SU-DHL-6 (cell line): Measurements from ENCODE around the gene CCDC88A.

Source experiments
- H2AFZ ChIP-seq: fragments of 200-600 bp; sonication (generic); 2 replicates; pipeline ENCODE4 v1.6.1; 2014; ENCODE audit warnings: low read depth, mild to moderate bottlenecking, moderate library complexity, mixed read lengths, antibody characterized with exemption, low read length; ENCODE audit not compliant: severe bottlenecking
- H3F3A ChIP-seq: fragments of 200-600 bp; shearing (Covaris generic); 2 replicates; pipeline ENCODE4 v1.6.0; 2016; ENCODE audit warnings: antibody characterized with exemption, mild to moderate bottlenecking; ENCODE audit not compliant: insufficient read depth
- H3K27ac ChIP-seq: fragments of 200-600 bp; sonication (generic); 2 replicates; pipeline ENCODE4 v1.5.1; 2016; ENCODE audit warnings: low read depth, mild to moderate bottlenecking, low read length, moderate library complexity, mixed read lengths
- H3K27me3 ChIP-seq: fragments of 200-600 bp; sonication (generic), shearing (Covaris generic); 2 replicates; pipeline ENCODE4 v1.6.0; 2014; ENCODE audit warnings: mild to moderate bottlenecking, low read length
- H3K36me3 ChIP-seq: fragments of 200-600 bp; sonication (generic); 2 replicates; pipeline ENCODE4 v1.6.1; 2014; ENCODE audit warnings: mild to moderate bottlenecking, low read length, mixed read lengths
- H3K4me2 ChIP-seq: fragments of 300-600, 200-600 bp; shearing (Covaris generic), sonication (generic); 2 replicates; pipeline ENCODE4 v1.6.0; 2014; ENCODE audit warnings: low read length, low read depth, mild to moderate bottlenecking; ENCODE audit not compliant: poor library complexity, severe bottlenecking
- H3K4me3 ChIP-seq: fragments of 200-600 bp; sonication (generic); 2 replicates; pipeline ENCODE4 v1.5.1; 2014; ENCODE audit warnings: antibody characterized with exemption, low read length, mild to moderate bottlenecking, mixed read lengths; ENCODE audit not compliant: insufficient read depth, poor library complexity, severe bottlenecking
- H3K79me2 ChIP-seq: fragments of 200-600 bp; sonication (generic); 2 replicates; pipeline ENCODE4 v1.6.1; 2014; ENCODE audit warnings: mild to moderate bottlenecking, low read length, moderate library complexity; ENCODE audit not compliant: insufficient read depth
- H3K9ac ChIP-seq: fragments of 200-600 bp; sonication (generic); 2 replicates; pipeline ENCODE4 v1.7.0; 2014; ENCODE audit warnings: mild to moderate bottlenecking, low read length
- H3K9me2 ChIP-seq: fragments of 200-600 bp; sonication (generic); replicated peaks from 2 replicates; pipeline ENCODE4 v1.6.1; 2014; ENCODE audit warnings: low read length; ENCODE audit not compliant: insufficient read depth
- H3K9me3 ChIP-seq: fragments of 200-600 bp; sonication (generic); 2 replicates; pipeline ENCODE4 v1.6.1; 2014; ENCODE audit warnings: low read length, mixed read lengths; ENCODE audit not compliant: insufficient read depth
- H4K20me1 ChIP-seq: fragments of 200-600 bp; sonication (generic); 2 replicates; pipeline ENCODE4 v1.6.1; 2014; ENCODE audit warnings: low read depth, mild to moderate bottlenecking, antibody characterized with exemption, low read length, moderate library complexity, mixed read lengths
- EZH2phosphoT487 ChIP-seq: fragments of 200-600 bp; sonication (generic), shearing (Covaris generic); conservative IDR thresholded peaks from 2 replicates; pipeline ENCODE4 v1.6.1; 2018; ENCODE audit warnings: mild to moderate bottlenecking, antibody characterized with exemption, low read length, moderate library complexity, mixed read lengths
- TF ChIP-seq, protein P1 (sequence below): fragments of 200-600 bp; sonication (generic); IDR thresholded peaks from one replicate; pipeline ENCODE4 v1.5.1; 2017; ENCODE audit warnings: antibody characterized with exemption, mild to moderate bottlenecking, low read length, moderate library complexity; ENCODE audit not compliant: insufficient read depth, poor library complexity, severe bottlenecking

CCDC88A gene

DNA sequence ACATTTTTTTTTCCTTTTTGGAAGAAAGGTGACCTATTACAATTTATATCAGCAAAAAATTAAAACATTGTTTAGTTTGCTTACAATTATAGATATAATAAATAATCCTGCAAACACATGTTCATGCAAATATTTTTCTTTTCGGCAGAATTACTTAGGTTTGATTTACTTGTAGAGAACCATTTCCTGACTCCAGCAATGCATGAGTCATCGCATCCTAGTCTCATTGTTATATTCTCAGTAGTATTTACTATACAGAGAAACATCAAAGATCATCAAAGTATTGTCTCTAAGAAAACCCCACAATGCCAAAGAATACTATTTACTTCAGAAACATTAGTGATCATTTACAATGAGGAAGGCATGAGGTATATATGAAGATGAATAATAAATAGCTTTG, 110.2 kb downstream of the CCDC88A start:
- 0 out of 2 replicates have a peak, but pooled peaks cover 4% of the 10 kb centered on the region for H4K20me1 ChIP-seq
- peaks cover 31% of the 10 kb centered on the region for H3K36me3 ChIP-seq
- H3K27ac ChIP-seq: no peak overlapping the region
- no peaks in the 10 kb centered on the region for H3K9me2 ChIP-seq
- no peak overlapping the region for H3K4me2 ChIP-seq
- H3K9me3 ChIP-seq: no peaks in the 10 kb centered on the region
- H3K4me3 ChIP-seq: no peak overlapping the region
- no peak for TF ChIP-seq EZH2phosphoT487
- TF ChIP-seq, protein P1, sequence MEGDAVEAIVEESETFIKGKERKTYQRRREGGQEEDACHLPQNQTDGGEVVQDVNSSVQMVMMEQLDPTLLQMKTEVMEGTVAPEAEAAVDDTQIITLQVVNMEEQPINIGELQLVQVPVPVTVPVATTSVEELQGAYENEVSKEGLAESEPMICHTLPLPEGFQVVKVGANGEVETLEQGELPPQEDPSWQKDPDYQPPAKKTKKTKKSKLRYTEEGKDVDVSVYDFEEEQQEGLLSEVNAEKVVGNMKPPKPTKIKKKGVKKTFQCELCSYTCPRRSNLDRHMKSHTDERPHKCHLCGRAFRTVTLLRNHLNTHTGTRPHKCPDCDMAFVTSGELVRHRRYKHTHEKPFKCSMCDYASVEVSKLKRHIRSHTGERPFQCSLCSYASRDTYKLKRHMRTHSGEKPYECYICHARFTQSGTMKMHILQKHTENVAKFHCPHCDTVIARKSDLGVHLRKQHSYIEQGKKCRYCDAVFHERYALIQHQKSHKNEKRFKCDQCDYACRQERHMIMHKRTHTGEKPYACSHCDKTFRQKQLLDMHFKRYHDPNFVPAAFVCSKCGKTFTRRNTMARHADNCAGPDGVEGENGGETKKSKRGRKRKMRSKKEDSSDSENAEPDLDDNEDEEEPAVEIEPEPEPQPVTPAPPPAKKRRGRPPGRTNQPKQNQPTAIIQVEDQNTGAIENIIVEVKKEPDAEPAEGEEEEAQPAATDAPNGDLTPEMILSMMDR: no peak
- H3K9ac ChIP-seq: no peak overlapping the region
- no peaks in the 10 kb centered on the region for H3K79me2 ChIP-seq
- no peak overlapping the region for H2AFZ ChIP-seq
- no peaks in the 10 kb centered on the region for H3K27me3 ChIP-seq
- peaks cover 5% of the 10 kb centered on the region; the same call in 1 of the 2 replicates for H3F3A ChIP-seq

GRCh38 chr2:55302241-55302640, 117.4 kb downstream of the CCDC88A start:
- Histone ChIP-seq H3K36me3 (peaks cover 24% of the 10 kb centered on the region), H3K9ac (no peak overlapping the region), H3F3A (peaks cover 8% of the 10 kb centered on the region), H3K9me3 (no peaks in the 10 kb centered on the region), H3K27ac (no peak overlapping the region), H2AFZ (no peak overlapping the region), H3K79me2 (no peaks in the 10 kb centered on the region), H3K27me3 (no peaks in the 10 kb centered on the region), H3K4me2 (no peak overlapping the region), H4K20me1 (0 out of 2 replicates have a peak, but pooled peaks cover 4% of the 10 kb centered on the region), H3K4me3 (no peak overlapping the region), H3K9me2 (no peaks in the 10 kb centered on the region)
- TF ChIP-seq, protein P1: no peak
- no peak for TF ChIP-seq EZH2phosphoT487

GRCh38 chr2:55301277-55301676, 118.4 kb downstream of the CCDC88A start:
- H2AFZ ChIP-seq: no peak overlapping the region
- H3K27me3 ChIP-seq: no peaks in the 10 kb centered on the region
- TF ChIP-seq EZH2phosphoT487: no peak
- TF ChIP-seq, protein P1: no peak
- H4K20me1 ChIP-seq: 0 out of 2 replicates have a peak, but pooled peaks cover 4% of the 10 kb centered on the region
- H3K79me2 ChIP-seq: no peaks in the 10 kb centered on the region
- H3K27ac ChIP-seq: no peak overlapping the region
- H3K9ac ChIP-seq: no peak overlapping the region
- no peak overlapping the region for H3K4me3 ChIP-seq
- peaks cover 8% of the 10 kb centered on the region for H3F3A ChIP-seq
- peaks cover 23% of the 10 kb centered on the region for H3K36me3 ChIP-seq
- no peak overlapping the region for H3K4me2 ChIP-seq
- H3K9me2 ChIP-seq: no peaks in the 10 kb centered on the region
- H3K9me3 ChIP-seq: no peaks in the 10 kb centered on the region
